Measurements from ENCODE around the gene FAR2.

DNA sequence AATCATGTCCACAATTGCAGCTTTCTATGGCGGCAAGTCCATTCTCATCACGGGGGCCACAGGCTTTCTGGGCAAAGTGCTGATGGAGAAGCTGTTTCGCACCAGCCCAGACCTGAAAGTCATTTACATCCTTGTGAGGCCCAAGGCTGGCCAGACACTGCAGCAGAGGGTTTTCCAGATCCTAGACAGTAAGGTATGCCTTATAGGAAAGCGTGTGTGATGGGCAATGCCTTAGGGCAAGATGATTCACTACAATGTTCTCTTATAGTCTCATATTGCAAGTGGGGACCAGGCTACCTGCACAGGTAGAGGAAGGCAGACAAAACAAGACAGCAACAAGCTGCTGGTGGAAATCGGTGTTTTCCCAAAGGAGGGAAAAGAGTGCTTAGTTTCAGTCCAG lies 121.4 kb downstream of the FAR2 start:
- TF ChIP-seq, protein P1, sequence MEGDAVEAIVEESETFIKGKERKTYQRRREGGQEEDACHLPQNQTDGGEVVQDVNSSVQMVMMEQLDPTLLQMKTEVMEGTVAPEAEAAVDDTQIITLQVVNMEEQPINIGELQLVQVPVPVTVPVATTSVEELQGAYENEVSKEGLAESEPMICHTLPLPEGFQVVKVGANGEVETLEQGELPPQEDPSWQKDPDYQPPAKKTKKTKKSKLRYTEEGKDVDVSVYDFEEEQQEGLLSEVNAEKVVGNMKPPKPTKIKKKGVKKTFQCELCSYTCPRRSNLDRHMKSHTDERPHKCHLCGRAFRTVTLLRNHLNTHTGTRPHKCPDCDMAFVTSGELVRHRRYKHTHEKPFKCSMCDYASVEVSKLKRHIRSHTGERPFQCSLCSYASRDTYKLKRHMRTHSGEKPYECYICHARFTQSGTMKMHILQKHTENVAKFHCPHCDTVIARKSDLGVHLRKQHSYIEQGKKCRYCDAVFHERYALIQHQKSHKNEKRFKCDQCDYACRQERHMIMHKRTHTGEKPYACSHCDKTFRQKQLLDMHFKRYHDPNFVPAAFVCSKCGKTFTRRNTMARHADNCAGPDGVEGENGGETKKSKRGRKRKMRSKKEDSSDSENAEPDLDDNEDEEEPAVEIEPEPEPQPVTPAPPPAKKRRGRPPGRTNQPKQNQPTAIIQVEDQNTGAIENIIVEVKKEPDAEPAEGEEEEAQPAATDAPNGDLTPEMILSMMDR (IDR thresholded peaks at IDR 0.05), result no peak
- TF ChIP-seq POLR2A (IDR thresholded peaks at IDR 0.05), result no peak
